ENCODE data around the gene STIL.
A peak's percentile ranks its signal among the peaks of the same experiment; 100 is the strongest.
"Not testable (repeated sequence)": the region's sequence is repeated elsewhere in the genome, so short reads cannot be mapped to it uniquely, and the experiment has no call there.

STIL gene

GRCh38 chr1:47317841-47318240 lies 3.9 kb upstream of the STIL start:
- DNase-seq, result no peak

DNA sequence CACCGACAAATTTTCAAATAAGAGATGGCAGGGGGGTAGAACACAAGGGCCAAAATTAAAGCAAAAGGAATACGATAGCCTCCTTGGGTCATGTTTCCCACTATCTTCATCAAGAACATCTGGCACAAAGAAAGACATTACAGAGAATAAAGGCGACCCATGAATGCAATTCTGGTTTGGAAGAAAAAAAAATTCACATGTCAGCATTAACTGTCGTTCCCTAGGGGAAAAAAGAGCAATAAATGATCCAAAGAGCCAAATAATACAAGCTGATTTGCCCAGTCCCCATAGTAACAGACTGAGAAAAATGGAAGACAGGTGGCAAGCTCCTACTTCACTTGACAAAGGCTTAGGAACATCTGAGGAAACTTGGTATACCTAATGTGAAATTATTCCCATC lies 4.5 kb downstream of the STIL start:
- DNase-seq, result no peak

GRCh38 chr1:47302472-47302871 lies 11.5 kb downstream of the STIL start:
- DNase-seq, result no peak

GRCh38 chr1:47298025-47298699 lies 15.8 kb downstream of the STIL start:
- DNase-seq, result no peak

GRCh38 chr1:47295579-47295978 lies 18.4 kb downstream of the STIL start:
- DNase-seq, result no peak

DNA sequence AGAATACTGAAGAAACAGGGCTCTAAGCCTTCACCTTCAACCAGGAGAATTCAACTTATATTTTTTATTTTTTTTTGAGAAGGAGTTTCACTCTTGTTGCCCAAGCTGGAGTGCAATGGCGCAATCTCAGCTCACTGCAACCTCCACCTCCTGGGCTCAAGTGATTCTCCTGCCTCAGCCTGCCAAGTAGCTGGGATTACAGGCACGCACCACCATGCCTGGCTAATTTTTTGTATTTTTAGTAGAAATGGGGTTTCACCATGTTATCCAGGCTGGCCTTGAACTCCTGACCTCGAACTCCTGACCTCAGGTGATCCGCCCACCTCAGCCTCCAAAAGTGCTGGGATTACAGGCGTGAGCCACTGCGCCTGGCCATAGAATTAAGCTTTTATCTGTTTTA lies 19.1 kb downstream of the STIL start:
- DNase-seq, result not testable (repeated sequence)

DNA sequence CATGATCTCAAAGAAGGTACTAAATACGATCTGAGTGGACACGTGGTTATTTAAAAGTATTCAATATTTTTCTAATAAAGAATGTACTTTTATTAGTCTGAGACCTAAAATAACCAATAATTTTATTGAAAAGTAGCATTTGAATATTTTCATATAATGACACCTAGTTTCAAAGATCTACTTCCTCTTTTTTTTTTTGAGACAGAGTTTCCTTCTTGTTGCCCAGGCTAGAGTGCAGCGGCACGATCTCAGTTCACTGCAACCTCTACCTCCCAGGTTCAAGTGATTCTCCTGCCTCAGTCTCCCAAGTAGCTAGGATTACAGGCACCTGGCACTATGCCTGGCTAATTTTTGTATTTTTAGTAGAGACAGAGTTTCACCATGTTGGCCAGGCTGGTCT lies 25.8 kb downstream of the STIL start:
- DNase-seq, result not testable (repeated sequence)

DNA sequence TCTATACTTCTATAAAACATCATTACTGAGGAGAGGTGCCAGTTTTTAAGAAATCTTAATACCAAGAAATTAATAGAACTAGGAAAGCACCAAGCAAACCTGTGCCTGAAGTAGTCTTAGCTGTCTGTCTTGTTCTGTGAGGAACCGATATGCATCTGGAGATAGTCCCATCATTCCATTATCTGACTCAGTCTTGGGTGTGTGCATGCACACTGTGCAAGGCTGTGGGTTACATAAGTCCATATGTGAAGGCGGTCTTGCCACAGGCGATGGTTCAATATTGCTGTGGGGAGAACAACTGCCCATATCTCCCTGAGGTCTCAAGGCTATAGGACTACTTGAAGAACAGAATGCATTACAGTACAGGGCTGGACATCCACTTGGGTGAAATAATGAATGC lies 33.8 kb downstream of the STIL start:
- DNase-seq, result no peak

DNA sequence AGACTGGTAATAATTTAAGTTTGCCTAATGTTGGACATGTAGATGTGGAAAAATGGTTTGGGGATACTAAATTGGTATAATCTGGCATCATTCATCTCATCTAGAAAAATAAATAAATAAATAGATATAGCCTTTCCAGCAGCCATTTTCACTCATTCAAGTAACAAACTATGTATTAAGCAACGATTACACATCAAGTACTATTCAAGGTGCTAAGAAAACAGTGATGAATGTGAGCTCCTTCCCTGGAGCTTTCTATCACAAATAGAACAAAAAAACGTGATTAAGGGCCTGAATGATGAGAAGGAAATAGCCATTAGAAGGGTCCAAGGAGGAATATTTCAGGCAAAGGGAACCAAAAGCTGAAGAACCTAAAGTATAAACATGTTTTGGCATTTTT lies 37.1 kb downstream of the STIL start:
- no peak for DNase-seq

GRCh38 chr1:47275811-47276210 lies 38.1 kb downstream of the STIL start:
- DNase-seq, result not testable (repeated sequence)

DNA sequence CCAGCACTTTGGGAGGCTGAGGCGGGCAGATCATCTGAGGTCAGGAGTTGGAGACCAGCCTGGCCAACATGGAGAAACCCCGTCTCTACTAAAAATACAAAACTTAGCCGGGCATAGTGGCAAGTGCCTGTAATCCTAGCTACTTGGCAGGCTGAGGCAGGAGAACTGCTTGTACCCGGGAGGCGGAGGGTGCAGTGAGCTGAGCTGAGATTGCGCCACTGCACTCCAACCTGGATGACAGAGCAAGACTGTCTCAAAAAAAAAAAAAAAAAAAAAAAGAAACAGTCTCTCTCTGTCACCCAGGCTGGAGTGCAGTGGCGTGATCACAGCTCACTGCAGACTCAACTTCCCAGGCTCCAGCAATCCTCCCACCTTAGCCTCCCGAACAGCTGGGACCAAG lies 48.4 kb downstream of the STIL start:
- DNase-seq, result not testable (repeated sequence)

DNA sequence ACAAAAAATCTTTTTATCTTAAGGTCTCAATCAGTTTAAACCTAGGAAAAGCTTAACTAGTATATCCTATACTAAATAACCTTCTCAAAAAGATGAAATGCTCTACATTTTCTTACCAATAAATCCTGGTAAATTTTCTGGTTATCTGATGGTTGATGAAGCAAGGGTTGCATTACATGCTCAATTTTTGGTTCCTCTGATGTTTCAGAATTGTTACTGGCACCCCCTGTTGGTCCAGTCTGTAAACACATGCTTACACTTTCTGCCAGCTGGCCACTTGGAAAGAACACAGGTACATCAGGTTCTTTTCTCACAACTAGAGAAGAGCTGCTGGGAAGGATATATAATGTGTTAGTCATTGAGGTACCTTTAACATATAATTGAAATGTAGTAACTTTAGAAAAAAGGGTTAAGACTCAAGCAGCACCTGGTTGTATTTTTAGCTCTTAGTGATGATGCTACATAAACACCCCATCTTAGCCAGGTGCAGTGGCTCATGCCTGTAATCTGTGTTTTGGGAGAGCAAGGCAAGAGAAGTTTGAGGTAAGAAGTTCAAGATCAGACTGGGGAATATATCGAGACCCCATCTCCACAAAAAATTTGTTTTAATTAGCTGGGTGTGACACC lies 51.0 kb downstream of the STIL start:
- DNase-seq, result peak; percentile 11 to 38

DNA sequence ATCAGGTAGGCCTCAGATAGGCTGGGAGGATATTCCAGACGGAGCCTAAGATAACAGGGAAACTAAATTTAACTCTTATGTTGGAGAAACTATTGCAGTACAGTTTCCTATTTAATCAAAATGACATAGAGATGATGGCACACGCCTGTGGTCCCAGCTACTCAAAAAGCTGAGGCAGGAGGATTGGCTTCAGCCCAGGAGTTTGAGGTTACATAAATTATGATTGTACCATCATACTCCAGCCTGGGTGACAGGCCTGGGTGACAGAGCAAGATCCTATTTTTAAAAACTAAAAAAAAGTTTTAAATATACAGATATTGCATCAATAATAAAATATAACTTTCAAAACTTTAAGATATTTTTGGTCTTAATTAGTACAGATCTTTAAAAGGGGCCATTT lies 56.7 kb downstream of the STIL start:
- no peak for DNase-seq

- DNase-seq, result no peak
These were observed 61.2 kb downstream of the STIL start for GRCh38 chr1:47252795-47253194.

DNA sequence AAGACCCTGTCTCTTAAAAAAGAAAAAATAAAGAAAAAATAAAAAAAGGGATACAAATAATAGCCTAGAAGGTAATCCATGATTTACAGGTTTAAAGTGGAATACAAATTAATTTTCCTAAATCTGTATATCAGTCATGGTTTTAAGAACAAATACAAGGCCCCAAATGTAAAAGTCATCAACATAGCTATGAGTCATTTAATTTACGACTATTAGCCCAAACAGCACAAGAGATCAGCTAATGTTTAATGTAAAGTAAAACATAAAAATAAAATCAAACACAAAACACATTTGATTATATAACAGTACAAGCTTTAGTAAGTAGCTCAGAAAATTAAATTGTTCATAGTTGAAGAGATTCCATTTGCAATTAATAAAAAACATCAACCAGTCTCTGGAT lies 61.6 kb downstream of the STIL start:
- DNase-seq, result no peak

DNA sequence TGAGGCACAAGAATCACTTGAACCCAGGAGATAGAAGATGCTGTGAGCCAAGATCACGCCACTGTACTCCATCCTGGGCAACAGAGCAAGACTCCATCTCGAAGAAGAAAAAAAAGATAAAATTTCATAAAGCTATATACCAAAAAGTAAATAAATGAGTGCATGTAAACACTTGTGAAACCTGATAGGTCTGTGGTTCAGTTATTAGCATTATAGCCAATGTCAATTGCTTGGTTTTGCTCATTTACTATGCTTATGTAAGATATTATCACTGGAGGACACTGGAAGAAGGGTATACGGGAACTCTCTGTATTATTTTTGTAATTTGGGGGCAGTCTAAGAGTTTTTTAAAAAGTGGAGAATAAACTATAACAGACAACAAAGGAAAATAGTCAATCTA lies 64.2 kb downstream of the STIL start:
- no peak for DNase-seq

DNA sequence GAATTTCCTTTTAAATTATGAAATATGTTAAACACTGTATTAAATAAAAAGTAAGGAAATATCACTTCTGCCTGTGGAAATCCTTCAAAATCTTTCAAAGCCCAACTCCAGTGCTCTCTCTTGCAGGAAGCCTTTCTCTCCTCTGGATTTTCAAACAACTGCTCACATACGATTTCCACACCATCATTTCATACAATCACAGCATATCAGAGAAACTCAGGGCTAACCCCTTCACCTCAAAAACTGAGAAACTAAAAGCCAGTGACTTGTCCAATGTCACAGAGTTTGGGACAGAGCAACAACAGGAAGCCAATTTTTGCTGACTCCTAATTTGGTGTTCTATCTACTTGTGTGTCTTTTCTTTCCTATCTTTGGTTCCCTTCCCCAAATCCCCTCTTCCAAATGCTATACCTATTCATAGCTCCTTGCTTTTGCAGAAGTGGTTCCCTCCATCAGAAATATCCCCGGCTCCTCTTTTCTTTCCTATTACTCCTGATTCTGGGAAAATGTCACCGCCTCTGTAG lies 69.5 kb downstream of the STIL start:
- DNase-seq, result no peak

DNA sequence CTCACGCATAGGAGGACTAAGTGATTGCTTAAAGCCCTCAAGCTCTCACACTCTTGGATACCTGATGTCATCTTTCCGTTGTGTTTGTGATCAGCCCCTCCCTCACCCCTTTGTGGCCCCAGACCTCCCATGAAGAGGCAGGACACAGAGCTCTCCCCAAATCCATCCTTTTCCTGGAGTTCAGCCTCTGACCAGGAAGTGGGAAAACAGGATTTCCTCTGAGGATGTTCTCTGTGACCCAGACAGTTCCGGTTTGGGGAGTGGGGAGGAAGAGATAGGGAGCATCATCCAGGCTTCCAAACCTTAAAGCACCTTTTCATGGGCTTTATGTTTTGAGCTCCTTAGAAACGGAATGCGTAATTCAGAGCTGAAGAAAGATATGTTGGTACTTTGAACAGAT lies 70.0 kb downstream of the STIL start:
- no peak for DNase-seq

GRCh38 chr1:47241114-47242113 lies 72.5 kb downstream of the STIL start:
- no peak for DNase-seq

- DNase-seq, result no peak
These were observed 74.9 kb downstream of the STIL start for GRCh38 chr1:47238935-47239592.

DNA sequence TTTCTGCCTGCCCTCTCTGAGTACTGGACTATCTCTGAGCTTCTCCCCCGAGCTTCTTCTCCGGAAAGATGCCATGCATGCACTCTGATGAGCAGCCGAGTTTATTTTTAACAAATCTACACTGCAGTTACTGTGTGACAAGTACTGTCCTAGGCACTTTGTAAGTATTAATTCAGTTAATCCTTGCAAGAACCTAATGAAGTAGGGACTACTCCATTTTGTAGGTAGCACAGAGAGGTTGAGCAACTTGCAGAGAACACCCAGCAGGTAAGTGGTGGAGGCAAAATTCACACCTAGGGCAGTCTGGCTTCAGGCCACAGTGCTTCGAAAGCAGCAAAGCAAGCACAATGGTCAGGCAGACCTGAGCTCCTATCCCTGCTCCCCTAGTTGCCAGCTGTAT lies 78.1 kb downstream of the STIL start:
- no peak for DNase-seq

- DNase-seq, result no peak
These were observed 78.7 kb downstream of the STIL start for GRCh38 chr1:47235241-47235681.

GRCh38 chr1:47233186-47233585 lies 80.8 kb downstream of the STIL start:
- DNase-seq, result no peak

Data from SHP77 (cell line).